Vagina (tissue), 2 donors: ENCODE measurements around the gene FETUB.

ENCODE experiments used
- POLR2A ChIP-seq, 2 donors: fragments of 450-650 bp; IDR thresholded peaks; one replicate each; pipeline ENCODE4 v1.6.1; 2017; ENCODE audit warnings: antibody characterized with exemption in 2 of 2, mild to moderate bottlenecking in 2 of 2, moderate library complexity in 2 of 2
- POLR2AphosphoS5 ChIP-seq, 2 donors: sonication (generic); formaldehyde crosslinking; IDR thresholded peaks; one replicate each; pipeline ENCODE4 v1.9.0; 2017; ENCODE audit warnings: antibody characterized with exemption in 2 of 2, mild to moderate bottlenecking in 2 of 2, low read depth in 1 of 2; ENCODE audit not compliant: insufficient read depth in 1 of 2
- TF ChIP-seq, protein P1 (sequence below), 3 experiments: fragments of 450-650 bp in 2 of 3; fragments of 200-600 bp in 1 of 3; sonication (generic) in 1 of 3; IDR thresholded peaks; one replicate each; pipeline ENCODE4 v1.5.1; 2017 to 2019; ENCODE audit warnings: antibody characterized with exemption in 3 of 3, mild to moderate bottlenecking in 2 of 3, moderate library complexity in 2 of 3

DNA sequence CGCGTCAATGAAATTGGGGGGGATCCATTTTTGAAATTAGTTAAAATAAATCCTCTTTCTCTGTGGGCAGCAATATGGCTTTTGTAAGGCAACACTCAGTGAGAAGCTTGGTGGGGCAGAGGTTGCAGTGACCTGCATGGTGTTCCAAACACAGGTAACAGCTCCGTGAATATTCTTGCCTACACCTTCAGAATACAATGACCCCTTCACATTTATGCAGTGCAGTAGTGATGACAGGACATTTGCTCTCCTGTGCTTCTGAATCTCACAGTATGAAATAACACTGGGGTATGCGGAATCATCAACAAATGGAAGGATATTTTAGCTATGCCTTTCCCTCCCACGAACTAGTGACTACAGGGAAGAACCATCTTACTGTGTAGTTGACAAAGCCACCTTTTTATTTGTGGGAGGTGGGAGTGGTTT is 20.4 kb upstream of the FETUB start:
- TF ChIP-seq, protein P1, sequence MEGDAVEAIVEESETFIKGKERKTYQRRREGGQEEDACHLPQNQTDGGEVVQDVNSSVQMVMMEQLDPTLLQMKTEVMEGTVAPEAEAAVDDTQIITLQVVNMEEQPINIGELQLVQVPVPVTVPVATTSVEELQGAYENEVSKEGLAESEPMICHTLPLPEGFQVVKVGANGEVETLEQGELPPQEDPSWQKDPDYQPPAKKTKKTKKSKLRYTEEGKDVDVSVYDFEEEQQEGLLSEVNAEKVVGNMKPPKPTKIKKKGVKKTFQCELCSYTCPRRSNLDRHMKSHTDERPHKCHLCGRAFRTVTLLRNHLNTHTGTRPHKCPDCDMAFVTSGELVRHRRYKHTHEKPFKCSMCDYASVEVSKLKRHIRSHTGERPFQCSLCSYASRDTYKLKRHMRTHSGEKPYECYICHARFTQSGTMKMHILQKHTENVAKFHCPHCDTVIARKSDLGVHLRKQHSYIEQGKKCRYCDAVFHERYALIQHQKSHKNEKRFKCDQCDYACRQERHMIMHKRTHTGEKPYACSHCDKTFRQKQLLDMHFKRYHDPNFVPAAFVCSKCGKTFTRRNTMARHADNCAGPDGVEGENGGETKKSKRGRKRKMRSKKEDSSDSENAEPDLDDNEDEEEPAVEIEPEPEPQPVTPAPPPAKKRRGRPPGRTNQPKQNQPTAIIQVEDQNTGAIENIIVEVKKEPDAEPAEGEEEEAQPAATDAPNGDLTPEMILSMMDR (IDR thresholded peaks at IDR 0.05) = no peak
- TF ChIP-seq POLR2AphosphoS5 (IDR thresholded peaks at IDR 0.05; ENCODE audit: insufficient read depth in 1 of 2, low read depth in 1 of 2) (no peak), POLR2A (IDR thresholded peaks at IDR 0.05) (no peak)
